Vagina (tissue), 2 donors: ENCODE measurements around the gene MUTYH. TPM values are rescaled to one million over a fixed set of nuclear protein-coding genes. Genes with fewer than 3 reads are reported as not detected.
"Not testable (repeated sequence)": the region's sequence is repeated elsewhere in the genome, so short reads cannot be mapped to it uniquely, and the experiment has no call there.

ENCODE experiments used
- DNase-seq, 2 donors: peaks; one replicate each; pipeline ENCODE4 v3.0.0-alpha.2; 2017; ENCODE audit errors: extremely low spot score in 2 of 2
- H3K27ac ChIP-seq: fragments of 200-600 bp; sonication (generic); one replicate; pipeline ENCODE4 v1.5.1; 2019
- H3K27me3 ChIP-seq: fragments of 200-600 bp; sonication (generic); one replicate; pipeline ENCODE4 v1.5.1; 2019
- H3K36me3 ChIP-seq, 2 donors: fragments of 200-600 bp; sonication (generic); one replicate each; pipeline ENCODE4 v1.5.1; 2017 to 2019
- H3K4me1 ChIP-seq: fragments of 200-600 bp; sonication (generic); one replicate; pipeline ENCODE4 v1.5.1; 2019
- H3K4me3 ChIP-seq, 2 donors: fragments of 200-600 bp; sonication (generic); 1 replicate in 1 of 2; 2 replicates in 1 of 2; pipeline ENCODE4 v1.5.1; 2016 to 2019
- H3K9me3 ChIP-seq: fragments of 200-600 bp; sonication (generic); one replicate; pipeline ENCODE4 v1.5.1; 2019
- CTCF ChIP-seq, 3 experiments: fragments of 450-650 bp in 2 of 3; fragments of 200-600 bp in 1 of 3; sonication (generic) in 1 of 3; IDR thresholded peaks; one replicate each; pipeline ENCODE4 v1.5.1; 2017 to 2019; ENCODE audit warnings: antibody characterized with exemption in 3 of 3, mild to moderate bottlenecking in 2 of 3, moderate library complexity in 2 of 3
- POLR2A ChIP-seq, 2 donors: fragments of 450-650 bp; IDR thresholded peaks; one replicate each; pipeline ENCODE4 v1.6.1; 2017; ENCODE audit warnings: antibody characterized with exemption in 2 of 2, mild to moderate bottlenecking in 2 of 2, moderate library complexity in 2 of 2
- POLR2AphosphoS5 ChIP-seq, 2 donors: sonication (generic); formaldehyde crosslinking; IDR thresholded peaks; one replicate each; pipeline ENCODE4 v1.9.0; 2017; ENCODE audit warnings: antibody characterized with exemption in 2 of 2, mild to moderate bottlenecking in 2 of 2, low read depth in 1 of 2; ENCODE audit not compliant: insufficient read depth in 1 of 2
- intact Hi-C: fragments of 100-400 bp; cut with DNase I; formaldehyde crosslinking; loops from one replicate; pipeline ENCODE4 v1.15.1; 2023
- total RNA-seq: library from RNA; depleted of rRNA; stranded (reverse); fragments of >200 nt; gene quantifications from one replicate; pipeline ENCODE4 v1.2.3, GENCODE V29; 2016

Gene MUTYH
- total RNA-seq, 1 donor from 2014 or later: 27.0 TPM

GRCh38 chr1:45360981-45361380 is 20.7 kb upstream of the MUTYH start:
- peak overlapping the region; percentile 81 for H3K27ac ChIP-seq
- not testable (repeated sequence) for H3K36me3 ChIP-seq, H3K27me3 ChIP-seq, H3K9me3 ChIP-seq, DNase-seq
- intact Hi-C loops: loop anchor here (5.0 to 10.0 kb wide), 2 partner anchors 131 to 204 kb away; partner anchors contain the start of gene TESK2
- H3K4me1 ChIP-seq: peaks cover 13% of the 10 kb centered on the region
- peak overlapping the region; percentile 15 to 21 for H3K4me3 ChIP-seq
- TF ChIP-seq CTCF (IDR thresholded peaks at IDR 0.05) (peak in 1 of 3 experiments; percentile 7), POLR2AphosphoS5 (IDR thresholded peaks at IDR 0.05; ENCODE audit: insufficient read depth in 1 of 2, low read depth in 1 of 2) (peak in 1 of 2 donors; percentile 47)

DNA sequence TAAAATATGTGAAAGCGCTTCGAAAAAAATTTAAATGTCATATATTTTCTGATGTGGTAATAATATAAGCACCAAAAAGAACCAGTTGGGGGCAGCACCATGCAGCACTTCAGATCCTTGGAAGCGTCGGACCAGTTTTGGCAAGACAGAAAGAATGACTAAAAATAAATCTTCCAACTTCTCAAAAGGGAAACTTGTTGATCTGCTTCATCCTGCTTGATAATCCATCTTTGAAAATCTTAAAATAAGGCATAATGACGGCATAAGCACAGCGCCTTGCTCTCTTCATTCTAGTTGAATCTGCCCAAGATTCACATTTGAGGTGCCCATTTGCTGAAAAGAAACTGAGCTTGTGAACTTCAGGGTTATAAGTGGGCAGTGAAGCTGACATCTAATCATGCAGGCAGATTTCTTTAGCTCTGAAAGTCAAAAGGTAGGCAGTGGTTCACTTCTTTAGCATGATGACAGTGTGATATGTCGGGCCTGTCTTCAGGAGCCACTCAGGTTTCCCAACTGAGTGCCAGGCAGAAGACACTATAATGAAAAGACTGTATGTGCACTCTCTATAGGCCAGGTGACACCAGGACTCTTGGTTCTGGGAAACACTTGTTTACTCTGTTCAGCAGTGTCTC is 19.8 kb upstream of the MUTYH start:
- no peaks in the 10 kb centered on the region for H3K36me3 ChIP-seq
- H3K27ac ChIP-seq: peak overlapping the region; percentile 81
- no peak for DNase-seq
- no peaks in the 10 kb centered on the region for H3K27me3 ChIP-seq
- H3K4me1 ChIP-seq: peaks cover 13% of the 10 kb centered on the region
- peak in 1 of 2 donors; percentile 84 for TF ChIP-seq POLR2AphosphoS5 (IDR thresholded peaks at IDR 0.05; ENCODE audit: insufficient read depth in 1 of 2, low read depth in 1 of 2)
- no peak for TF ChIP-seq POLR2A (IDR thresholded peaks at IDR 0.05)
- TF ChIP-seq CTCF (IDR thresholded peaks at IDR 0.05): peak; percentile 31 to 65 (median 53)
- H3K9me3 ChIP-seq: no peaks in the 10 kb centered on the region
- intact Hi-C loops: loop anchor here (5.0 to 10.0 kb wide), 2 partner anchors 132 to 205 kb away; partner anchors contain the start of gene TESK2
- peak overlapping the region in 1 of 2 donors; percentile 29 for H3K4me3 ChIP-seq

DNA sequence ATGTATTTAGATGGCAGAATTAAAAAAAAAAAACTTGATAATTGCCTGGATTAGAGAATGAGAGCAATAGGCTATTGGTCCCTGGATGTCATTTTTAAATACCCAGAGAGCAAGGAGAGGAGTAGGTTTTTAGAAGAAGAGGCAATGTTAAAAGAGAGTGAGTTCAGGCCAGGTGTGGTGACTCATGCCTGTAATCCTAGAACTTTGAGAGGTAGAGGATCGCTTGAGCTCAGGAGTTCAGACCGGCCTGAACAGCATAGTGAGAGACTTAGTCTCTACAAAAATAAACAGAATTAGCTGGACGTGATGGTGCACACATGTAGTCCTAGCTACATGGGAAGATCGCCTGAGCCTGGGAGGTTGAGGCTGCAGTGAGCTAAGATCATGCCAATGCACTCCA is 15.9 kb upstream of the MUTYH start:
- Histone ChIP-seq H3K36me3 (no peaks in the 10 kb centered on the region), H3K4me3 (no peak overlapping the region), H3K4me1 (peaks cover 13% of the 10 kb centered on the region), H3K27ac (no peak overlapping the region), H3K27me3 (no peaks in the 10 kb centered on the region), H3K9me3 (no peaks in the 10 kb centered on the region)
- TF ChIP-seq CTCF (IDR thresholded peaks at IDR 0.05) (no peak), POLR2A (IDR thresholded peaks at IDR 0.05) (no peak), POLR2AphosphoS5 (IDR thresholded peaks at IDR 0.05; ENCODE audit: insufficient read depth in 1 of 2, low read depth in 1 of 2) (no peak)
- DNase-seq: no peak
- intact Hi-C loops: no loop called here

DNA sequence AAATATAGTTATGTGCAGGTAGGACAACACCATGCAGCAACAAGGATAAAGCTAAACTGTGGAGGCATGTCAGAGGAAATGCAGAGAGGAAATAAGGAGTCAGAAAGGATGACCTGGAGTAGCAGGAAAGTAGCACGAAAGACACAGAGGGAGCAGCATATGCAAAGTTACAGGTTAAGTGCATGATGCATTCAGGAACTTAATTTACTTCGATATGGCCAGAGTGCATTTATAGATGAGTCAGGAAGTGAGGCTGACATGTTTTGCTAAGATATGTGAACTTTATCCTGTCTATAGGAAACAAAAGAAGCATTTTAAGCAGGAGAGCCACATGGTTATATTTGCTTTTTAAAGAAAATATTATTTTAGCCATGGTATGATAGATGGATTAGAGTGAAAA is 15.4 kb upstream of the MUTYH start:
- Histone ChIP-seq H3K9me3 (no peaks in the 10 kb centered on the region), H3K4me3 (no peak overlapping the region), H3K27me3 (no peaks in the 10 kb centered on the region), H3K27ac (no peak overlapping the region), H3K36me3 (no peaks in the 10 kb centered on the region), H3K4me1 (peaks cover 8% of the 10 kb centered on the region)
- TF ChIP-seq POLR2AphosphoS5 (IDR thresholded peaks at IDR 0.05; ENCODE audit: insufficient read depth in 1 of 2, low read depth in 1 of 2): no peak
- no peak for TF ChIP-seq CTCF (IDR thresholded peaks at IDR 0.05)
- no peak for TF ChIP-seq POLR2A (IDR thresholded peaks at IDR 0.05)
- intact Hi-C loops: no loop called here
- no peak for DNase-seq

GRCh38 chr1:45354838-45355237 is 14.6 kb upstream of the MUTYH start:
- Histone ChIP-seq H3K27me3 (no peaks in the 10 kb centered on the region), H3K27ac (no peak overlapping the region), H3K9me3 (no peaks in the 10 kb centered on the region), H3K36me3 (no peaks in the 10 kb centered on the region), H3K4me3 (no peak overlapping the region), H3K4me1 (no peaks in the 10 kb centered on the region)
- DNase-seq: no peak
- TF ChIP-seq POLR2AphosphoS5 (IDR thresholded peaks at IDR 0.05; ENCODE audit: insufficient read depth in 1 of 2, low read depth in 1 of 2): no peak
- no peak for TF ChIP-seq CTCF (IDR thresholded peaks at IDR 0.05)
- TF ChIP-seq POLR2A (IDR thresholded peaks at IDR 0.05): no peak
- intact Hi-C loops: no loop called here
